Endodermal cell (in vitro differentiated cells): ENCODE results near the gene PRKCE. TPM values are rescaled to one million over a fixed set of nuclear protein-coding genes. Genes with fewer than 3 reads are reported as not detected.

Experiments used
- DNase-seq: peaks from one replicate; pipeline ENCODE4 v3.0.0-alpha.2; 2017
- H3K27ac ChIP-seq: 2 replicates; pipeline ENCODE4 v1.5.1; 2013; ENCODE audit warnings: mild to moderate bottlenecking, low read depth, low read length, moderate library complexity
- H3K27me3 ChIP-seq: 2 replicates; pipeline ENCODE4 v1.6.1; 2013; ENCODE audit warnings: mild to moderate bottlenecking, low read length, moderate library complexity; ENCODE audit not compliant: insufficient read depth, control insufficient read depth, poor library complexity, severe bottlenecking
- H3K36me3 ChIP-seq: 2 replicates; pipeline ENCODE4 v1.7.0; 2013; ENCODE audit warnings: mild to moderate bottlenecking, low read length, moderate library complexity; ENCODE audit not compliant: control insufficient read depth, insufficient read depth
- H3K4me1 ChIP-seq: one replicate; pipeline ENCODE4 v1.7.0; 2013; ENCODE audit warnings: low read length; ENCODE audit not compliant: control insufficient read depth, insufficient read depth
- H3K4me3 ChIP-seq: 2 replicates; pipeline ENCODE4 v1.5.1; 2013; ENCODE audit warnings: mild to moderate bottlenecking, low read length, moderate library complexity
- H3K9ac ChIP-seq: 2 replicates; pipeline ENCODE4 v1.6.1; 2013; ENCODE audit warnings: mild to moderate bottlenecking, low read length, moderate library complexity; ENCODE audit not compliant: poor library complexity, severe bottlenecking; ENCODE audit errors: extremely low read depth
- H3K9me3 ChIP-seq: 2 replicates; pipeline ENCODE4 v1.6.1; 2013; ENCODE audit warnings: mild to moderate bottlenecking, low read length, moderate library complexity; ENCODE audit not compliant: control insufficient read depth
- H3K27ac Mint-ChIP-seq: 2 replicates; pipeline ENCODE4 v1.8.0; 2020; ENCODE audit warnings: mixed read lengths
- H3K27me3 Mint-ChIP-seq: 2 replicates; pipeline ENCODE4 v1.8.0; 2021; ENCODE audit warnings: mild to moderate bottlenecking, mixed read lengths; ENCODE audit not compliant: insufficient read depth
- H3K36me3 Mint-ChIP-seq: 2 replicates; pipeline ENCODE4 v1.8.0; 2020; ENCODE audit warnings: low read depth, mixed read lengths
- H3K4me1 Mint-ChIP-seq: 2 replicates; pipeline ENCODE4 v1.8.0; 2020; ENCODE audit warnings: mixed read lengths
- H3K4me3 Mint-ChIP-seq: 2 replicates; pipeline ENCODE4 v1.8.0; 2020; ENCODE audit warnings: mild to moderate bottlenecking, moderate library complexity, mixed read lengths
- H3K9me3 Mint-ChIP-seq: 2 replicates; pipeline ENCODE4 v1.8.0; 2020; ENCODE audit warnings: mild to moderate bottlenecking, mixed read lengths
- WGBS, 2 experiments: methylation state at CpG; one replicate each; pipeline versions ENCODE4 v1.1.5 to v1.1.7; 2013; ENCODE audit warnings: missing lambda C conversion rate in 2 of 2, mixed read lengths in 1 of 2; ENCODE audit not compliant: insufficient coverage in 1 of 2, insufficient read length in 1 of 2; 5-methylcytosine and 5-hydroxymethylcytosine counted together
- total RNA-seq, 2 donors: library from RNA; stranded (reverse); fragmentation: NEBNext Ultra II Directional in 1 of 2; extraction: Animal tissue kit (Norgen Biotek cat#: 25700) in 1 of 2; gene quantifications; 2 replicates in 1 of 2; 3 replicates in 1 of 2; pipeline ENCODE4 v1.2.1, GENCODE V29; 2021
- TF ChIP-seq, protein P1 (sequence below): fragments of 200-600 bp; sonication (generic); conservative IDR thresholded peaks from 2 replicates; pipeline ENCODE4 v1.5.0; 2021; ENCODE audit warnings: antibody characterized with exemption, mild to moderate bottlenecking

Gene PRKCE
- total RNA-seq, 2 donors from 2014 or later = 1.4 to 1.7 TPM

DNA sequence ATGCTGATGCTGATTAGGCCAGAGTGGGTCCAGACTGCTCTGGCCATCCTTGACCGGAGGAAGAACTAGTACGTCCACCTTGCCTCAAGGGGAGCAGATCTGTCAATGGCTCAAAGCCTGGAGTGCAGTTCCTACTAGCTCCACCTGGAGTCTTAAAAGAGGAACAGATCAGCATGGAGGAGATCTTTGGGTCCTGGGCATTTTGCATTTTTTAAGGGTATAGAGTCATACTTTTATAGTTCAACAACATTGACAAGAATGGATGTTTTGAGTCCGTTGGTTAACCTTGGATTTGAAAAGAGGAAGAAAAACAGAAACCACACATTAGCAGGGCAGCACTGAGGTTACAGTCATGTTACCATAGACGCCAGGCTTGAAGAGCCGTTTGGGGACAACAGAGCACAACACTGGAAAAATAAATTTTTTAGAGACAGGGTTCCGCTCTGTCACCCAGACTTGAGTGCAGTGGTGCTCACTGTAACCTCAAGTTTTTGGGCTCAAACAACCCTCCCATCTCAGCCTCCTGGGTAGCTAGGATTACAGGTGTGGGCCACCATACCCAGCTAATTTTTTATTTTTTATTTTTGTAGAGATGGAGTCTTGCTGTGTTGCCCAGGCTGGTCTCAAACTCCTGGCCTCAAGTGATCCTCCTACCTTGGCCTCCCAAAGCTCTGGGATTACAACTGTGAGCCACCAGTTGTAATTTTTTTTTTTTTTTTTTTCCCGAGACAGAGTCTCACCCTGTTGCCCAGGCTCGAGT, 78.5 kb downstream of the PRKCE start:
- H3K27ac Mint-ChIP-seq = no peak overlapping the region
- no peak overlapping the region for H3K4me3 Mint-ChIP-seq
- H3K27me3 Mint-ChIP-seq = peaks cover 21% of the 10 kb centered on the region

DNA sequence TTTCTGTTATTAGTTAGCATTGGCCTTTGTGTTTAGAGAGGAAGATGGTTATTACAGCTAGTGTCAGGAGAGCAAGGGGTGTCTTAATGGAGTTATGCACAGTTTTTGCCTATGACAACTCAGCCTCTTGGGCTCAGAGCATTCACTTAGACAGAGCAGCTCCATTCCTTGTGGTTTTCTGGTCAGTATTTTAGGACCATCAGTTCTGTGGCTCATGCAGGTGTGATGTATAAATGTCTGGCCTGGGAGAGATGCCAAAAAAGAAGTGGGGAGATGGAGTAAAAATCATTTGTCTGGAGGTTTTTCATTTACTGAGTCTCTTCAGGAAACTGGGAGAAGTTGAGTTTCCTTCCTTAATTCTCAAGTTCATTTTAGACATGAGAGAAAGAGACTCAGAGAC, 79.7 kb downstream of the PRKCE start:
- H3K27ac ChIP-seq = no peak overlapping the region
- TF ChIP-seq, protein P1, sequence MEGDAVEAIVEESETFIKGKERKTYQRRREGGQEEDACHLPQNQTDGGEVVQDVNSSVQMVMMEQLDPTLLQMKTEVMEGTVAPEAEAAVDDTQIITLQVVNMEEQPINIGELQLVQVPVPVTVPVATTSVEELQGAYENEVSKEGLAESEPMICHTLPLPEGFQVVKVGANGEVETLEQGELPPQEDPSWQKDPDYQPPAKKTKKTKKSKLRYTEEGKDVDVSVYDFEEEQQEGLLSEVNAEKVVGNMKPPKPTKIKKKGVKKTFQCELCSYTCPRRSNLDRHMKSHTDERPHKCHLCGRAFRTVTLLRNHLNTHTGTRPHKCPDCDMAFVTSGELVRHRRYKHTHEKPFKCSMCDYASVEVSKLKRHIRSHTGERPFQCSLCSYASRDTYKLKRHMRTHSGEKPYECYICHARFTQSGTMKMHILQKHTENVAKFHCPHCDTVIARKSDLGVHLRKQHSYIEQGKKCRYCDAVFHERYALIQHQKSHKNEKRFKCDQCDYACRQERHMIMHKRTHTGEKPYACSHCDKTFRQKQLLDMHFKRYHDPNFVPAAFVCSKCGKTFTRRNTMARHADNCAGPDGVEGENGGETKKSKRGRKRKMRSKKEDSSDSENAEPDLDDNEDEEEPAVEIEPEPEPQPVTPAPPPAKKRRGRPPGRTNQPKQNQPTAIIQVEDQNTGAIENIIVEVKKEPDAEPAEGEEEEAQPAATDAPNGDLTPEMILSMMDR = no peak
- no peaks in the 10 kb centered on the region for H3K9me3 ChIP-seq
- no peak overlapping the region for H3K27ac Mint-ChIP-seq
- H3K9ac ChIP-seq = no peak overlapping the region
- H3K27me3 Mint-ChIP-seq = peaks cover 15% of the 10 kb centered on the region
- H3K27me3 ChIP-seq = peaks cover 24% of the 10 kb centered on the region
- H3K9me3 Mint-ChIP-seq = no peaks in the 10 kb centered on the region
- no peak overlapping the region for H3K4me3 Mint-ChIP-seq
- no peak for DNase-seq
- no peaks in the 10 kb centered on the region for H3K36me3 ChIP-seq
- peaks cover 11% of the 10 kb centered on the region for H3K4me1 Mint-ChIP-seq
- H3K4me1 ChIP-seq = no peaks in the 10 kb centered on the region
- H3K4me3 ChIP-seq = no peak overlapping the region
- no peaks in the 10 kb centered on the region for H3K36me3 Mint-ChIP-seq

More for the DNA sequence above, 78.5 kb downstream of the PRKCE start:
- H3K27ac ChIP-seq = no peak overlapping the region
- H3K9ac ChIP-seq = no peak overlapping the region
- no peak overlapping the region for H3K4me3 ChIP-seq
- WGBS, 2 experiments = 87 to 89% methylated on average over 5 to 8 of the region's 8 CpGs
- DNase-seq = peak; percentile 54
- H3K36me3 ChIP-seq = no peaks in the 10 kb centered on the region
- H3K9me3 Mint-ChIP-seq = no peaks in the 10 kb centered on the region
- H3K27me3 ChIP-seq = peaks cover 27% of the 10 kb centered on the region
- peaks cover 11% of the 10 kb centered on the region for H3K4me1 Mint-ChIP-seq
- no peaks in the 10 kb centered on the region for H3K4me1 ChIP-seq
- H3K9me3 ChIP-seq = no peaks in the 10 kb centered on the region
- H3K36me3 Mint-ChIP-seq = no peaks in the 10 kb centered on the region
- TF ChIP-seq, protein P1 = peak; percentile 72

DNA sequence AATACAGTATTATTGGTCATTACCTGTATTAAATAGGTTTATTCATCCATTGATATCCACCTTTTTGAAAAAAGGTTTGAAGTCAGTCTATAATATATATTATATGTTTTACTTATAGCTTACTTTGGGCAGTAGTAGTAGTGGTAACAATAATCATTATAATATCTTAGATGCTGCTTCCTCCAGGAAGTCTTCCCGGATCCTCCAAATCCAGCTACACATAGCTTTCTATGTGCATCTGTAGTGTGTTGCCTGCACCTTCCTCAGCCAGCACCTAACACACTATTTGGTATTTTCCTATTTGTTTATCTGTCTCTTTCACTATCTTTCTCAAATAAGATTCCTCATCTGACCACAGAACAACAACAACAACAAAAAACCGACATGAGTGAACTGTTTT, 81.0 kb downstream of the PRKCE start:
- peaks cover 11% of the 10 kb centered on the region for H3K4me1 Mint-ChIP-seq
- 88 to 100% methylated on average over 1 to 2 of the region's 2 CpGs for WGBS, 2 experiments
- Histone ChIP-seq H3K9ac (no peak overlapping the region), H3K27ac (no peak overlapping the region), H3K27me3 (peaks cover 18% of the 10 kb centered on the region), H3K4me1 (no peaks in the 10 kb centered on the region), H3K36me3 (no peaks in the 10 kb centered on the region), H3K4me3 (no peak overlapping the region), H3K9me3 (no peaks in the 10 kb centered on the region)
- TF ChIP-seq, protein P1 = no peak
- no peaks in the 10 kb centered on the region for H3K36me3 Mint-ChIP-seq
- no peak overlapping the region for H3K4me3 Mint-ChIP-seq
- no peak overlapping the region for H3K27ac Mint-ChIP-seq
- H3K27me3 Mint-ChIP-seq = peaks cover 20% of the 10 kb centered on the region
- no peak for DNase-seq
- H3K9me3 Mint-ChIP-seq = no peaks in the 10 kb centered on the region
